Breast epithelium (tissue), 4 donors: ENCODE data around the gene ATAD3A. TPM values are rescaled to one million over a fixed set of nuclear protein-coding genes. Genes with fewer than 3 reads are reported as not detected.

Experiments used
- DNase-seq, 2 donors: peaks; one replicate each; pipeline ENCODE4 v3.0.0-alpha.2; 2019; ENCODE audit warnings: low spot score in 2 of 2
- H3K27ac ChIP-seq, 2 donors: fragments of 200-600 bp; sonication (generic) in 1 of 2; one replicate each; pipeline ENCODE4 v1.5.1; 2016 to 2019; ENCODE audit warnings: mild to moderate bottlenecking in 1 of 2
- H3K27me3 ChIP-seq, 2 donors: fragments of 200-600 bp; sonication (generic) in 1 of 2; one replicate each; pipeline versions ENCODE4 v1.5.1 to v1.6.0; 2017 to 2019; ENCODE audit warnings: control low read depth in 1 of 2, mild to moderate bottlenecking in 1 of 2
- H3K36me3 ChIP-seq: fragments of 200-600 bp; one replicate; pipeline ENCODE4 v1.5.1; 2019
- H3K4me1 ChIP-seq, 2 donors: fragments of 200-600 bp; sonication (generic); one replicate each; pipeline ENCODE4 v1.5.1; 2016 to 2019; ENCODE audit warnings: control low read depth in 1 of 2
- H3K4me3 ChIP-seq, 3 donors: fragments of 200-600 bp; sonication (generic); 1 replicate in 2 of 3; 2 replicates in 1 of 3; pipeline ENCODE4 v1.5.1; 2016 to 2019; ENCODE audit warnings: mild to moderate bottlenecking in 3 of 3, moderate library complexity in 2 of 3
- H3K9me3 ChIP-seq, 2 donors: fragments of 200-600 bp; sonication (generic) in 1 of 2; one replicate each; pipeline ENCODE4 v1.5.1; 2016 to 2019; ENCODE audit warnings: control low read depth in 1 of 2
- POLR2A ChIP-seq: fragments of 450-650 bp; IDR thresholded peaks from one replicate; pipeline ENCODE4 v1.6.1; 2016; ENCODE audit warnings: antibody characterized with exemption, mild to moderate bottlenecking, moderate library complexity
- POLR2AphosphoS5 ChIP-seq, 3 donors: sonication (generic); formaldehyde crosslinking; IDR thresholded peaks; one replicate each; pipeline ENCODE4 v1.6.1; 2017; ENCODE audit warnings: antibody characterized with exemption in 3 of 3
- intact Hi-C: fragments of 100-400 bp; cut with DNase I; formaldehyde crosslinking; loops from one replicate; pipeline ENCODE4 v1.15.1; 2023; ENCODE audit warnings: low total_unique reads
- total RNA-seq, 3 donors: library from RNA; depleted of rRNA; stranded (reverse); fragments of >200 nt; gene quantifications; one replicate each; pipeline ENCODE4 v1.1.0, GENCODE V29; 2016
- TF ChIP-seq, protein P1 (sequence below), 3 donors: fragments of 450-650 bp; IDR thresholded peaks; one replicate each; pipeline ENCODE4 v1.5.1; 2016 to 2017; ENCODE audit warnings: antibody characterized with exemption in 3 of 3, mild to moderate bottlenecking in 3 of 3, moderate library complexity in 3 of 3

Gene ATAD3A
- total RNA-seq, 3 donors from 2014 or later, result 14.9 to 22.3 (median 15.5) TPM

GRCh38 chr1:1538989-1539309 is 27.0 kb downstream of the ATAD3A start:
- TF ChIP-seq POLR2A, result no peak
- no peak for TF ChIP-seq POLR2AphosphoS5 (IDR thresholded peaks at IDR 0.05)
- TF ChIP-seq, protein P1, sequence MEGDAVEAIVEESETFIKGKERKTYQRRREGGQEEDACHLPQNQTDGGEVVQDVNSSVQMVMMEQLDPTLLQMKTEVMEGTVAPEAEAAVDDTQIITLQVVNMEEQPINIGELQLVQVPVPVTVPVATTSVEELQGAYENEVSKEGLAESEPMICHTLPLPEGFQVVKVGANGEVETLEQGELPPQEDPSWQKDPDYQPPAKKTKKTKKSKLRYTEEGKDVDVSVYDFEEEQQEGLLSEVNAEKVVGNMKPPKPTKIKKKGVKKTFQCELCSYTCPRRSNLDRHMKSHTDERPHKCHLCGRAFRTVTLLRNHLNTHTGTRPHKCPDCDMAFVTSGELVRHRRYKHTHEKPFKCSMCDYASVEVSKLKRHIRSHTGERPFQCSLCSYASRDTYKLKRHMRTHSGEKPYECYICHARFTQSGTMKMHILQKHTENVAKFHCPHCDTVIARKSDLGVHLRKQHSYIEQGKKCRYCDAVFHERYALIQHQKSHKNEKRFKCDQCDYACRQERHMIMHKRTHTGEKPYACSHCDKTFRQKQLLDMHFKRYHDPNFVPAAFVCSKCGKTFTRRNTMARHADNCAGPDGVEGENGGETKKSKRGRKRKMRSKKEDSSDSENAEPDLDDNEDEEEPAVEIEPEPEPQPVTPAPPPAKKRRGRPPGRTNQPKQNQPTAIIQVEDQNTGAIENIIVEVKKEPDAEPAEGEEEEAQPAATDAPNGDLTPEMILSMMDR (IDR thresholded peaks at IDR 0.05), result no peak
- intact Hi-C loops, result no loop called here
- Histone ChIP-seq H3K9me3 (no peaks in the 10 kb centered on the region), H3K36me3 (no peaks in the 10 kb centered on the region), H3K27ac (peak overlapping the region in 1 of 2 donors; percentile 86), H3K4me3 (peak overlapping the region; percentile 55 to 90 (median 68)), H3K27me3 (no peaks in the 10 kb centered on the region), H3K4me1 (peaks cover 0 to 14% of the 10 kb centered on the region in 2 donors)
- no peak for DNase-seq

DNA sequence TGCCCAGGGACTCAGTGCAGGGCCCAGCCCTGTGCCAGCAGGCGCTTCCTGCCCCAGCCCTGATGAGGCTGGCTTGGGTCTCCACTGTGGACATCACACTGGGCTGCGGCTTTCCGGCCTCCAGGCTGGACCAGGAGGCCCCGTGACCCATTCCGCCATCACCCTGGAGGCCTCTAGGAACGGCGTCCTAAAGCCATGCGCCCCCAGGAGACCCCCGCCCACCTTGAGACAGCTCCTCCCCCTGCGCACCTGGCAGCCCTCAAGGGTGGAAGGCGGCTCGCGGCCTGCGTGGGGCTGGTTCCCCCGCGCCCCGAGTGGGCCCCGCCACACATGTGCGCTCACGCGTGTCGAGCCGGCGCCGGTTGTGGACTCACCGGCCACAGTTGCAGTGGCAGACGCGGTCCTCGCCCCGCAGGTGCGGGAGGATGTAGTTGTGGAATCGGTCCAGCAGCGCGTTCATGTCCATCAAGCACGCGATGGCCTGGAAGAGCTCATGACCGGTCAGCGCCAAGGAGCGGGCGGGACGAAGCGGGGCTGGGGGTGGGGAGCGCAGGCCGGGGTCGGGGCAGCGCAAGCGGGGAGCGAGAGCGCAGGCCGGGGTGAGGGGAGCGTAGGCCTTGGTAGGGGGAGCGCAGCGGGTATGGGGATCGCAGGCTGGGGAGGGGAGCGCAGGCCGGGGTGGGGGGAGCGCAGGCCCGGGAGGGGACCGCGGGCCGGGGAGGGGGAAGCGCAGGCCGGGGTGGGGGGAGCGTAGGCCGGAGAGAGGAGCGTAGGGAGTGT is 27.5 kb downstream of the ATAD3A start:
- Histone ChIP-seq H3K4me3 (peak overlapping the region; percentile 55 to 90 (median 68)), H3K4me1 (peaks cover 0 to 14% of the 10 kb centered on the region in 2 donors), H3K27me3 (no peaks in the 10 kb centered on the region), H3K36me3 (no peaks in the 10 kb centered on the region), H3K9me3 (no peaks in the 10 kb centered on the region), H3K27ac (peak overlapping the region; percentile 48 to 86)
- TF ChIP-seq, protein P1 (IDR thresholded peaks at IDR 0.05), result no peak
- TF ChIP-seq POLR2AphosphoS5 (IDR thresholded peaks at IDR 0.05), result no peak
- no peak for TF ChIP-seq POLR2A
- DNase-seq, result no peak
- intact Hi-C loops, result no loop called here

- Histone ChIP-seq H3K4me3 (peak within 1 kb of the TSS; percentile 55 to 90 (median 68)), H3K27me3 (no peaks in the 10 kb centered on the region), H3K36me3 (no peaks in the 10 kb centered on the region), H3K4me1 (peaks cover 0 to 14% of the 10 kb centered on the region in 2 donors), H3K27ac (peak within 1 kb of the TSS; percentile 61 to 86), H3K9me3 (no peaks in the 10 kb centered on the region)
- intact Hi-C loops, result no loop called here
- TF ChIP-seq, protein P1 (IDR thresholded peaks at IDR 0.05), result no peak
- TF ChIP-seq POLR2A (no peak), POLR2AphosphoS5 (IDR thresholded peaks at IDR 0.05) (no peak)
- peak; percentile 44 to 70 for DNase-seq
Measured at GRCh38 chr1:1540090-1540817, 28.3 kb downstream of the ATAD3A start, which contains the start of gene TMEM240. Gene TMEM240, minus strand, starts transcription at chr1:1540624. Its CDS starts 278 bp downstream, at chr1:1540346.

GRCh38 chr1:1540818-1541628 is 29.1 kb downstream of the ATAD3A start:
- Histone ChIP-seq H3K27ac (peak overlapping the region; percentile 61 to 86), H3K27me3 (no peaks in the 10 kb centered on the region), H3K4me1 (peaks cover 0 to 14% of the 10 kb centered on the region in 2 donors), H3K4me3 (peak overlapping the region; percentile 55 to 90 (median 68)), H3K36me3 (no peaks in the 10 kb centered on the region), H3K9me3 (no peaks in the 10 kb centered on the region)
- no peak for DNase-seq
- TF ChIP-seq, protein P1 (IDR thresholded peaks at IDR 0.05), result no peak
- no peak for TF ChIP-seq POLR2A
- TF ChIP-seq POLR2AphosphoS5 (IDR thresholded peaks at IDR 0.05), result no peak
- intact Hi-C loops, result no loop called here
